Panc1 (cell line): Measurements from ENCODE around the gene PARS2. TPM values are rescaled to one million over a fixed set of nuclear protein-coding genes. Genes with fewer than 3 reads are reported as not detected.

Experiments
- ATAC-seq: fragments of 200-7000 bp; cut with Tn5 transposase; 2 replicates; pipeline ENCODE4 v1.9.1; 2020; ENCODE audit warnings: mild to moderate bottlenecking, moderate library complexity
- BruUV-seq: library from RNA; stranded (reverse); fragments of 400-500 nt; replicated peaks from 2 replicates; lab custom pipeline; 2021; lab: Mats Ljungman, UMichigan
- CTCF ChIA-PET: fragments of 300-600 bp; sonication (Branson Sonifier 250); formaldehyde crosslinking; loops from one replicate; lab custom pipeline; 2022; ENCODE audit warnings: antibody characterized with exemption; lab: Charles Lee
- POLR2A ChIA-PET: fragments of 300-600 bp; sonication (Branson Sonifier 250); formaldehyde crosslinking; loops from one replicate; lab custom pipeline; 2022; ENCODE audit warnings: antibody characterized with exemption; lab: Charles Lee
- DNase-seq: peaks from one replicate; pipeline ENCODE4 v3.0.0-alpha.2; 2010; ENCODE audit warnings: low read depth, low spot score
- H3K27ac ChIP-seq: 2 replicates; pipeline ENCODE4 v1.5.1; 2011; ENCODE audit warnings: mild to moderate bottlenecking, low read length, inconsistent platforms
- H3K27me3 ChIP-seq: fragments of 200-500 bp; sonication (Bioruptor generic); 2 replicates; pipeline ENCODE4 v1.6.0; 2014; ENCODE audit warnings: low read length, inconsistent platforms; ENCODE audit not compliant: control insufficient read depth, insufficient read depth
- H3K36me3 ChIP-seq: fragments of 200-500 bp; sonication (Bioruptor generic); 2 replicates; pipeline ENCODE4 v1.5.1; 2014; ENCODE audit warnings: inconsistent platforms, mild to moderate bottlenecking, low read length, moderate library complexity; ENCODE audit not compliant: control insufficient read depth, insufficient read depth
- H3K4me1 ChIP-seq: 2 replicates; pipeline ENCODE4 v1.5.1; 2011; ENCODE audit warnings: inconsistent platforms, mild to moderate bottlenecking, low read length, moderate library complexity; ENCODE audit not compliant: control insufficient read depth, insufficient read depth
- H3K4me3 ChIP-seq, 2 experiments: 2 replicates each; pipeline ENCODE4 v1.5.1; 2011 to 2012; ENCODE audit warnings: low read depth in 2 of 2, low read length in 2 of 2, mild to moderate bottlenecking in 2 of 2, inconsistent platforms in 1 of 2, moderate library complexity in 1 of 2
- H3K9me3 ChIP-seq: fragments of 200-500 bp; sonication (Bioruptor generic); 2 replicates; pipeline ENCODE4 v1.5.1; 2014; ENCODE audit warnings: low read depth, mild to moderate bottlenecking, inconsistent platforms, low read length, moderate library complexity; ENCODE audit not compliant: control insufficient read depth, insufficient read depth
- CTCF ChIP-seq: fragments of 450-650 bp; IDR thresholded peaks from 2 replicates; pipeline ENCODE4 v1.5.1; 2017; ENCODE audit warnings: mild to moderate bottlenecking
- POLR2AphosphoS5 ChIP-seq: IDR thresholded peaks from 2 replicates; pipeline ENCODE4 v1.6.1; 2012; ENCODE audit warnings: mild to moderate bottlenecking, low read depth, low read length, moderate library complexity
- REST ChIP-seq, 2 experiments: IDR thresholded peaks; 2 replicates each; pipeline ENCODE4 v1.6.1; 2011 to 2012; ENCODE audit warnings: low read depth in 2 of 2, control low read depth in 1 of 2, low read length in 1 of 2, mild to moderate bottlenecking in 1 of 2, moderate library complexity in 1 of 2; ENCODE audit not compliant: insufficient read depth in 1 of 2
- SIN3A ChIP-seq: IDR thresholded peaks from 2 replicates; pipeline ENCODE4 v1.6.1; 2012; ENCODE audit warnings: low read depth, mild to moderate bottlenecking, low read length, moderate library complexity, borderline replicate concordance; ENCODE audit not compliant: insufficient read depth
- TCF7L2 ChIP-seq: IDR thresholded peaks from 2 replicates; pipeline ENCODE4 v1.6.1; 2011; ENCODE audit warnings: mild to moderate bottlenecking, low read depth, low read length, inconsistent platforms
- in situ Hi-C: cut with HindIII; loops from 2 replicates; pipeline ENCODE4 v1.10.0; 2016; ENCODE audit warnings: low sequenced_read_pairs, low pct_unique_long_range_greater_than_20kb
- intact Hi-C: fragments of 100-400 bp; cut with micrococcal nuclease; formaldehyde crosslinking; loops from one replicate; pipeline ENCODE4 v1.10.0; 2022; ENCODE audit not compliant: unreplicated experiment
- total RNA-seq: library from RNA; stranded (reverse); gene quantifications from one replicate; pipeline ENCODE4 v1.2.1, GENCODE V29; 2021; ENCODE audit not compliant: unreplicated experiment

The PARS2 gene
- total RNA-seq, 1 experiment from 2014 or later: 4.4 TPM

DNA sequence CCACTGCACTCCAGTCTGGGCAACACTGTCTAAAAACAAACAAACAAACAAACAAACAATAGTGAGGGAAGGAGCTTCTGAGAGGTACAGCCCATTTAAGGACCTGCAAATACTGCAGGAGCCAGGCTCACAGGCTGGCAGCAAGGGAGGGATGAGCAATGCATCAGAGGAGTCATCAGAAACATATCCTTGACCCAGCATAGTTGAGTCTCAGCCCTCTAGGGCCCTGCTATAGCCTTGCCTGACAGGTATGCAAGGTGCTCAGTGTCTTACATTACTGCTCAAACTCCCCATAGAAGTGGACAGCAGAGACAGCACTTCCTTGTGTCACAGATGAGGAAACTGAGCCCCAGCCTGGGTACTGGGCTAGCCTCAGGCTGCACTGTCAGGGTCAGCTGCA lies 55.9 kb downstream of the PARS2 start:
- ChIA-PET POLR2A (interaction anchor here (0.6 kb wide), 1 partner anchor 19 kb away, joined by 3 read pairs; no protein-coding TSS in a partner anchor), CTCF (no interaction called here)
- Histone ChIP-seq H3K36me3 (no peaks in the 10 kb centered on the region), H3K4me3 (no peak overlapping the region), H3K4me1 (no peaks in the 10 kb centered on the region), H3K27me3 (peaks cover 5% of the 10 kb centered on the region), H3K27ac (no peak overlapping the region), H3K9me3 (no peaks in the 10 kb centered on the region)
- intact Hi-C loops: no loop called here
- no TSS peak for BruUV-seq
- in situ Hi-C loops: no loop called here
- TF ChIP-seq SIN3A (no peak), REST (IDR thresholded peaks at IDR 0.05; ENCODE audit: insufficient read depth in 1 of 2, low read depth in 2 of 2, low read length in 1 of 2) (no peak), TCF7L2 (no peak), POLR2AphosphoS5 (no peak), CTCF (no peak)
- ATAC-seq: 0 out of 2 replicates have a peak, but pooled peaks have one; percentile 28
- no peak for DNase-seq

Other genes starting within 250 kb of the PARS2 start
- 1.9 TPM for gene ACOT11, start 216.3 kb downstream of the PARS2 start, total RNA-seq
- not detected for gene FAM151A, start 141.0 kb downstream of the PARS2 start, total RNA-seq
- not detected for gene MROH7, start 122.7 kb downstream of the PARS2 start, total RNA-seq
- 25.2 TPM for gene TTC4, start 48.7 kb downstream of the PARS2 start, total RNA-seq
- 0.10 TPM for gene TTC22, start 36.8 kb upstream of the PARS2 start, total RNA-seq
- gene DHCR24, start 122.7 kb upstream of the PARS2 start, total RNA-seq: 313 TPM
- not detected for gene TMEM61, start 216.1 kb upstream of the PARS2 start, total RNA-seq
- gene BSND, start 234.4 kb upstream of the PARS2 start, total RNA-seq: not detected